ENCODE data around the gene BCL11B. TPM values are rescaled to one million over a fixed set of nuclear protein-coding genes. Genes with fewer than 3 reads are reported as not detected.
"Not testable (repeated sequence)": the region's sequence is repeated elsewhere in the genome, so short reads cannot be mapped to it uniquely, and the experiment has no call there.

The BCL11B gene
- total RNA-seq, 1 experiment from 2014 or later, result 0.21 TPM

GRCh38 chr14:99186336-99186735 is 85.7 kb downstream of the BCL11B start:
- DNase-seq (ENCODE audit: low read depth, low spot score); in situ Hi-C loops (cut with HindIII; ENCODE audit: low pct_unique_long_range_greater_than_20kb, low sequenced_read_pairs): not testable (repeated sequence)

- in situ Hi-C loops (cut with HindIII; ENCODE audit: low pct_unique_long_range_greater_than_20kb, low sequenced_read_pairs), result no loop called here
- DNase-seq (ENCODE audit: low read depth, low spot score), result no peak
Measured at GRCh38 chr14:99185436-99186068, 86.4 kb downstream of the BCL11B start.

GRCh38 chr14:99183716-99184115 is 88.3 kb downstream of the BCL11B start:
- no peak for DNase-seq (ENCODE audit: low read depth, low spot score)
- in situ Hi-C loops (cut with HindIII; ENCODE audit: low pct_unique_long_range_greater_than_20kb, low sequenced_read_pairs), result no loop called here

- in situ Hi-C loops (cut with HindIII; ENCODE audit: low pct_unique_long_range_greater_than_20kb, low sequenced_read_pairs), result no loop called here
Measured at GRCh38 chr14:99183311-99183710, 88.7 kb downstream of the BCL11B start.

GRCh38 chr14:99182548-99183250 is 89.3 kb downstream of the BCL11B start:
- in situ Hi-C loops (cut with HindIII; ENCODE audit: low pct_unique_long_range_greater_than_20kb, low sequenced_read_pairs), result no loop called here
- no peak for DNase-seq (ENCODE audit: low read depth, low spot score)

More at GRCh38 chr14:99183311-99183710, 88.7 kb downstream of the BCL11B start:
- no peak for DNase-seq (ENCODE audit: low read depth, low spot score)

- in situ Hi-C loops (cut with HindIII; ENCODE audit: low pct_unique_long_range_greater_than_20kb, low sequenced_read_pairs), result no loop called here
- DNase-seq (ENCODE audit: low read depth, low spot score), result no peak
Measured at GRCh38 chr14:99181804-99182520, 90.0 kb downstream of the BCL11B start.

- no peak for DNase-seq (ENCODE audit: low read depth, low spot score)
- in situ Hi-C loops (cut with HindIII; ENCODE audit: low pct_unique_long_range_greater_than_20kb, low sequenced_read_pairs), result no loop called here
Measured at GRCh38 chr14:99181241-99181640, 90.8 kb downstream of the BCL11B start.

GRCh38 chr14:99179946-99180345 is 92.1 kb downstream of the BCL11B start:
- in situ Hi-C loops (cut with HindIII; ENCODE audit: low pct_unique_long_range_greater_than_20kb, low sequenced_read_pairs), result no loop called here
- no peak for DNase-seq (ENCODE audit: low read depth, low spot score)

- DNase-seq (ENCODE audit: low read depth, low spot score), result no peak
- in situ Hi-C loops (cut with HindIII; ENCODE audit: low pct_unique_long_range_greater_than_20kb, low sequenced_read_pairs), result no loop called here
Measured at GRCh38 chr14:99179506-99179905, 92.5 kb downstream of the BCL11B start.

- DNase-seq (ENCODE audit: low read depth, low spot score), result no peak
- in situ Hi-C loops (cut with HindIII; ENCODE audit: low pct_unique_long_range_greater_than_20kb, low sequenced_read_pairs), result no loop called here
Measured at GRCh38 chr14:99177886-99178835, 93.8 kb downstream of the BCL11B start.

GRCh38 chr14:99177046-99177655 is 94.8 kb downstream of the BCL11B start:
- in situ Hi-C loops (cut with HindIII; ENCODE audit: low pct_unique_long_range_greater_than_20kb, low sequenced_read_pairs), result no loop called here

GRCh38 chr14:99176156-99176945 is 95.6 kb downstream of the BCL11B start:
- DNase-seq (ENCODE audit: low read depth, low spot score), result no peak
- in situ Hi-C loops (cut with HindIII; ENCODE audit: low pct_unique_long_range_greater_than_20kb, low sequenced_read_pairs), result no loop called here

More at GRCh38 chr14:99177046-99177655, 94.8 kb downstream of the BCL11B start:
- no peak for DNase-seq (ENCODE audit: low read depth, low spot score)

GRCh38 chr14:99175331-99176155 is 96.5 kb downstream of the BCL11B start:
- DNase-seq (ENCODE audit: low read depth, low spot score), result no peak
- in situ Hi-C loops (cut with HindIII; ENCODE audit: low pct_unique_long_range_greater_than_20kb, low sequenced_read_pairs), result no loop called here

GRCh38 chr14:99174770-99175319 is 97.2 kb downstream of the BCL11B start:
- no peak for DNase-seq (ENCODE audit: low read depth, low spot score)
- in situ Hi-C loops (cut with HindIII; ENCODE audit: low pct_unique_long_range_greater_than_20kb, low sequenced_read_pairs), result no loop called here

GRCh38 chr14:99174081-99174769 is 97.8 kb downstream of the BCL11B start:
- in situ Hi-C loops (cut with HindIII; ENCODE audit: low pct_unique_long_range_greater_than_20kb, low sequenced_read_pairs), result no loop called here
- no peak for DNase-seq (ENCODE audit: low read depth, low spot score)

All from SK-MEL-5 (cell line).